Dedifferentiated amniotic fluid mesenchymal stem cell (primary cell): ENCODE data around the gene ANTXR1.
A peak's percentile ranks its signal among the peaks of the same experiment; 100 is the strongest.

ENCODE experiments used
- DNase-seq: peaks from one replicate; pipeline ENCODE4 v3.0.0-alpha.2; 2016; ENCODE audit errors: extremely low spot score

ANTXR1 gene

GRCh38 chr2:69278366-69278765 is 265.4 kb downstream of the ANTXR1 start:
- no peak for DNase-seq

GRCh38 chr2:69279211-69279610 is 266.2 kb downstream of the ANTXR1 start:
- DNase-seq, result no peak

DNA sequence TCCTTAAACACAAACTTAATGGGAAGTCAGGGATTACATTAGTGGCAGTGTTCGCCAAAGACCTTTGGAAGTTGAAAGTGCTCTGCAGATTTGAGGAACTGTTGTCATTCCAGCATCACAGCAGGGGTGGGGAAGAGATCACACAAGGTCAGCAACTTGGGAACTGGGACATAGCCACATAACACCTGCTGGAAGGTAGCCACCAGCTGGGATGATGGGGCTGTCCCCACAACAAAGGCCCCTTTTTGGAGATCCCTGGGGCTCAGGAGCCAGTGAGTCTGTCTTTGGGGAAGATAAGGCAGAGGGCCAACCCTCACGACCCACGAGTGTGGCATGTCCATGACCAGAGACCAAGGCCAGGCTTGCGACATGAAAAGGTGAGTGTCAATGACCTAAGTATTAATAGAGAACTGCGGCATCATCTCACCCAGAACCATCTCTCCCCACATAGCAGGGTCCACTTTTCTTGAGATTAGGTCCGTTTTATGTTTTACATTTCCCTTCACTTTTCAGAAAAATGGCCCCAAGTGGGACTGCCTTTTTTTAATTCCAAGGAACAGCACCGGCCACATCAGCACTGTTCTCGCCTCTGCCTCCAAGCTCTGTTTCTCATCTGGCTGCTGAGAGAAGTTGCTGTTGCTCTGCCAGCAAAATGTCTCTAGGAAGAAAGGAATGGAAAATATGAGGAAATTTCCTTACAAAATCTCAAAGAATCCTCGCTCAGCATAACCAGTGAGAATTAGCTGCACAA is 267.1 kb downstream of the ANTXR1 start:
- no peak for DNase-seq

GRCh38 chr2:69280796-69281412 is 267.9 kb downstream of the ANTXR1 start:
- no peak for DNase-seq

- DNase-seq, result no peak
Measured at GRCh38 chr2:69285379-69285894, 272.5 kb downstream of the ANTXR1 start.

DNA sequence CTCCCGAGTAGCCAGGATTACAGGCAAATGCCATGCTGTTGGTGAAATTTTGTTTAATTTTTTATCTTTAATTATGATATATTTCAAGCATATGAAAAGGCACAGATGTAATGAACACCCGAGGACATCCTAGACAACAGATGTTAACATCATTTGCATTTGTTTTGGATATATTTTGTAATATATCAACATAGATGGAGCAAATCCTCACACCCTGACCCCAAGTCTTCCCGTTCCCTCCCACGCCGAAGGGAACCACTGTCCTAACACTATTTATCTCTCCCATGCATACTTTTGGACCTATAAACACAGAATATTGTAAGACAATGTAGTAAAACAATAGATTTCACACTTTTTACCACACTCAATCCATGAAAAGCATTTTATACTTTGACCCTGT is 274.6 kb downstream of the ANTXR1 start:
- no peak for DNase-seq

DNA sequence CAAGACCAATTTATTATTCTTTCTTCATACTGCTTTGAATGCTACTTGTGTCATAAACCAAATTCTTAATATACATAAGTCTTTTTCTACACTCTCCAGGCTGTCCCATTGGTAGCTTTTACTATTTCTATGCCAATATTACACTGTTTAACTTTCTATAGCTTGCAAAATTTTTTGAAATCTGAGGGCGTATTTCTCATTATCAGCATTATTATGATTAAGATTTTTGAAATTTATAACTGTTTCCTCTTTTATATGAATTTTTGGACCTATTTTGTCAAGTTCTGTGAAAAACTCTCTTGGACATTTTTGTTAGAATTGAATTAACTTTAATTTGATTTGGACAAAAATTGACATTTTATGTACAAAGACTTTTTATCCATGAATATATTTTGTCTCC is 275.4 kb downstream of the ANTXR1 start:
- DNase-seq, result no peak

DNA sequence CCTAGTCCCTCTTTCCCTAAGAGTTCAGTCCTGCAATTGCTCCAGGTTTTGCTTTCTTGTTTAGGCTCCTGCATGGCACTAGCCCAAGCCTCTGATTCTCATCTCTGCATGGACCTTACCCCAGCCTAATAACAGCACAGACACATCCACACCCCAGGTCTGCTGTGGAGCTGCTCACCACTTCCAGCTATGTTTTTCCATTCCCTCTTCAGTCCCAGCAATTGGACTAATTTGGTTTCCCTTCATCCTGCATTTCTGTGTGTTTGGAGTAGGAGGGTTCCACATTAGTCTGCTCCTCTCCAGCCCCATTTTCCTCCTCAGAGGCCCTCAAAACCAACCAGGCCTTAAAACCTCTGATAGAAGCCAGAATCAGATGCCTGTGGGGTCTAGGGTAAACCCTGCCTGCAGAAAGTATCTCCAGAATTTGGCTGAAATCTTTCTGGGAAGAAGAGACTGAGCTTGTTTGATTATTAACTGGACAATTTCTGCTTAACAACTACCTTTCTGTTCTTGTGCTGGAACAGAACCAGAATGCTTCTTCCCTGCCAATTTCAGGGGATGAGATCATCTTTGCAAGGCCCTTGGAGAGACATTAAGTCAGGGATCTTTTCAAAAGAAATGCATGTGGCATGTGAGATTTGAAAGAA is 278.1 kb downstream of the ANTXR1 start:
- peak; percentile 47 for DNase-seq

GRCh38 chr2:69291721-69292120 is 278.7 kb downstream of the ANTXR1 start:
- DNase-seq, result no peak

GRCh38 chr2:69292256-69292655 is 279.3 kb downstream of the ANTXR1 start:
- DNase-seq, result no peak

- DNase-seq, result no peak
Measured at GRCh38 chr2:69296421-69296820, 283.4 kb downstream of the ANTXR1 start.

DNA sequence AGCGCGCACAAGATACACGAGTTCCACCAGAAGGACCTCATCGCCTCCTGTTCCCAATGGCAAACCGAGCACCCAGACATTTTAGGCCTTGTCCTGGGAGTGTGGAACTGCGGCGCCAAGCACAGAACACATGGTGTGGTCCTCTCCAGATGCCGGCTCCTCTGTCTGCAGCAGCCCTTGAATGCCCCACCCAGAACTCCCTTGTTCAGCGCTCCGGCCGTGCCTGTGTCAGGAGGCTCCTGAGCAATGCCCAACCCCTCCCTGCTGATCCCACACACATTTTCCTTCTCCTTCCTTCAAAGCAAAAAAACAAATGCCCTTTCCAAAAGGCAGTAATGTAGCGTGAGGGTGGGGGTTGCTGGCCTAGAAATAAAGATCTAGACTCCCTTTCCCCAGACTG is 284.2 kb downstream of the ANTXR1 start:
- DNase-seq, result no peak

- DNase-seq, result peak; percentile 74
Measured at GRCh38 chr2:69298261-69298660, 285.3 kb downstream of the ANTXR1 start.

DNA sequence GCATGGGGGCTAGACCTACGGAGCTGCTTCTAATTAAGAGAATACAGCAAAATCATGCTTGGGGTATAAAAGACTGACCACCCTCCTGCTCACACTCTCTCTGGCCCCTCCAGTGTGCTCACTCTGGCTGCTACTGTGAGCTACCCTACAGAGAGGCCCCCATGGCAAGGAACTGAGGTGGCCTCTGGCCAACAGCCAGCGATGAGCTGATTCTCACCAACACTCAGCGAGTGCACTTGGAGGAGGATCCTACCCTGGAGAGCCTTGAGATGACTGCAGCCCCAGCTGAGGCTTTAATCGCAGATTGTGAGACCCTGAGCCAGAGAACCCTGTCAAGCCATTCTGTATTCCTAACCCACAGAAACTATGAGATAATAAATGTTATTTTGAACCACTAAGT is 285.9 kb downstream of the ANTXR1 start:
- DNase-seq, result no peak
